HCT116 (cell line): Measurements from ENCODE around the gene GRK2. TPM values are rescaled to one million over a fixed set of nuclear protein-coding genes. Genes with fewer than 3 reads are reported as not detected.

Experiments used
- ATAC-seq: fragments of 200-7000 bp; cut with Tn5 transposase; 2 replicates; pipeline ENCODE4 v1.9.1; 2020; ENCODE audit warnings: mild to moderate bottlenecking, moderate library complexity
- BruUV-seq: library from RNA; stranded (reverse); fragments of 400-500 nt; replicated peaks from 2 replicates; lab custom pipeline; 2021; lab: Mats Ljungman, UMichigan
- CTCF ChIA-PET: fragments of 300-600 bp; sonication (Branson Sonifier 250); formaldehyde crosslinking; loops from one replicate; lab custom pipeline; 2021; ENCODE audit warnings: antibody characterized with exemption; lab: Charles Lee
- POLR2A ChIA-PET: fragments of 300-600, 350-600 bp; sonication (Branson Sonifier 250); formaldehyde crosslinking; loops from one replicate; lab custom pipeline; 2021; ENCODE audit warnings: antibody characterized with exemption; lab: Charles Lee
- RAD21 ChIA-PET, 2 experiments: fragments of 300-600 bp; sonication (Branson Sonifier 250); formaldehyde crosslinking; loops; one replicate each; lab custom pipeline; 2023; ENCODE audit warnings: low total read pairs in 2 of 2; ENCODE audit not compliant: uncharacterized antibody in 2 of 2, unreplicated experiment in 2 of 2, low non-redundant PET in 1 of 2; lab: Charles Lee
- DNase-seq: peaks from one replicate; pipeline ENCODE4 v3.0.0-alpha.2; 2010; ENCODE audit warnings: low read depth, low spot score
- H2AFZ ChIP-seq: fragments of 200-600 bp; shearing (Covaris generic), sonication (generic); 2 replicates; pipeline ENCODE4 v1.6.1; 2017; ENCODE audit warnings: low read depth, mixed run types, mixed read lengths, antibody characterized with exemption, low read length; ENCODE audit not compliant: poor library complexity, severe bottlenecking
- H3K27ac ChIP-seq: 2 replicates; pipeline ENCODE4 v1.5.1; 2012; ENCODE audit warnings: low read depth, low read length
- H3K27me3 ChIP-seq: fragments of 200-600 bp; sonication (generic); 2 replicates; pipeline ENCODE4 v1.6.1; 2016; ENCODE audit warnings: mixed run types, low read length, mixed read lengths; ENCODE audit not compliant: insufficient read depth
- H3K36me3 ChIP-seq, 2 experiments: fragments of 200-500 bp in 1 of 2; fragments of 200-600 bp in 1 of 2; sonication (Bioruptor generic) in 1 of 2; sonication (generic) in 1 of 2; 2 replicates each; pipeline versions ENCODE4 v1.5.1 to v1.6.1; 2014 to 2016; ENCODE audit warnings: low read length in 2 of 2, inconsistent platforms in 1 of 2, mixed read lengths in 1 of 2, mixed run types in 1 of 2; ENCODE audit not compliant: insufficient read depth in 2 of 2, control insufficient read depth in 1 of 2
- H3K4me1 ChIP-seq, 2 experiments: fragments of 200-600 bp in 1 of 2; sonication (generic) in 1 of 2; 2 replicates each; pipeline versions ENCODE4 v1.5.1 to v1.6.1; 2012 to 2017; ENCODE audit warnings: low read length in 2 of 2, inconsistent platforms in 1 of 2, mild to moderate bottlenecking in 1 of 2, mixed read lengths in 1 of 2, mixed run types in 1 of 2, moderate library complexity in 1 of 2; ENCODE audit not compliant: insufficient read depth in 2 of 2, control insufficient read depth in 1 of 2
- H3K4me2 ChIP-seq: fragments of 200-600 bp; sonication (generic); 2 replicates; pipeline ENCODE4 v1.6.1; 2017; ENCODE audit warnings: mixed run types, low read length, mixed read lengths
- H3K4me3 ChIP-seq, 2 experiments: fragments of 200-600 bp in 1 of 2; sonication (generic) in 1 of 2; replicated peaks in 1 of 2; 2 replicates each; pipeline ENCODE4 v1.5.1; 2011 to 2016; ENCODE audit warnings: low read length in 2 of 2, control low read depth in 1 of 2, low read depth in 1 of 2, mild to moderate bottlenecking in 1 of 2, mixed read lengths in 1 of 2, mixed run types in 1 of 2
- H3K79me2 ChIP-seq: fragments of 200-600 bp; sonication (generic); 2 replicates; pipeline ENCODE4 v1.6.1; 2017; ENCODE audit warnings: mild to moderate bottlenecking, mixed run types, low read length, moderate library complexity, mixed read lengths; ENCODE audit not compliant: insufficient read depth
- H3K9ac ChIP-seq: fragments of 200-600 bp; sonication (generic); 2 replicates; pipeline ENCODE4 v1.6.1; 2016; ENCODE audit warnings: low read length, mixed read lengths
- H3K9me2 ChIP-seq: fragments of 200-600 bp; sonication (generic), shearing (Covaris generic); 2 replicates; pipeline ENCODE4 v1.6.1; 2017; ENCODE audit warnings: mixed run types, mild to moderate bottlenecking, moderate library complexity; ENCODE audit not compliant: insufficient read depth
- H3K9me3 ChIP-seq, 2 experiments: fragments of 200-500 bp in 1 of 2; fragments of 200-600 bp in 1 of 2; sonication (Bioruptor generic) in 1 of 2; sonication (generic) in 1 of 2; 2 replicates each; pipeline ENCODE4 v1.6.1; 2014 to 2017; ENCODE audit warnings: low read length in 2 of 2, mixed read lengths in 2 of 2, inconsistent platforms in 1 of 2, low read depth in 1 of 2, mild to moderate bottlenecking in 1 of 2, mixed run types in 1 of 2, moderate library complexity in 1 of 2; ENCODE audit not compliant: control insufficient read depth in 1 of 2, insufficient read depth in 1 of 2
- H4K20me1 ChIP-seq: fragments of 200-600 bp; sonication (generic), shearing (Covaris generic); 2 replicates; pipeline ENCODE4 v1.6.1; 2017; ENCODE audit warnings: mixed run types, mild to moderate bottlenecking, moderate library complexity; ENCODE audit not compliant: insufficient read depth
- CBX3 ChIP-seq: IDR thresholded peaks from 2 replicates; pipeline ENCODE4 v1.6.1; 2012; ENCODE audit warnings: low read depth
- CEBPB ChIP-seq: IDR thresholded peaks from 2 replicates; pipeline ENCODE4 v1.6.1; 2012; ENCODE audit warnings: low read depth
- ELF1 ChIP-seq: IDR thresholded peaks from 2 replicates; pipeline ENCODE4 v1.6.1; 2012; ENCODE audit warnings: low read depth, borderline replicate concordance
- FOSL1 ChIP-seq: IDR thresholded peaks from 2 replicates; pipeline ENCODE4 v1.6.1; 2012; ENCODE audit warnings: low read depth
- POLR2A ChIP-seq: IDR thresholded peaks from 2 replicates; pipeline ENCODE4 v1.7.0; 2011; ENCODE audit warnings: borderline replicate concordance; ENCODE audit not compliant: insufficient read depth, insufficient read length; ENCODE audit errors: extremely low read depth
- SIN3A ChIP-seq: IDR thresholded peaks from 2 replicates; pipeline ENCODE4 v1.6.1; 2012; ENCODE audit warnings: low read depth
- TCF7L2 ChIP-seq: IDR thresholded peaks from 2 replicates; pipeline ENCODE4 v1.7.0; 2011; ENCODE audit warnings: borderline replicate concordance, inconsistent platforms; ENCODE audit not compliant: insufficient read depth, insufficient read length; ENCODE audit errors: extremely low read depth
- YY1 ChIP-seq: IDR thresholded peaks from 2 replicates; pipeline ENCODE4 v1.6.1; 2011; ENCODE audit warnings: low read length, low read depth, moderate library complexity, mild to moderate bottlenecking; ENCODE audit not compliant: insufficient replicate concordance; ENCODE audit errors: extremely low read depth
- ZNF274 ChIP-seq: fragments of 200-500 bp; sonication (Bioruptor generic); IDR thresholded peaks from 2 replicates; pipeline ENCODE4 v1.6.1; 2014; ENCODE audit warnings: mild to moderate bottlenecking, low read depth, low read length, inconsistent platforms
- intact Hi-C: fragments of 100-400 bp; cut with micrococcal nuclease; formaldehyde crosslinking; loops from 2 replicates; pipeline ENCODE4 v1.10.0; 2022
- total RNA-seq: library from RNA; stranded (reverse); gene quantifications from one replicate; pipeline ENCODE4 v1.2.1, GENCODE V29; 2021; ENCODE audit not compliant: unreplicated experiment
- TF ChIP-seq, protein P1 (sequence below), 3 experiments: fragments of 200-600 bp in 1 of 3; sonication (generic) in 1 of 3; IDR thresholded peaks in 2 of 3; conservative IDR thresholded peaks in 1 of 3; 2 replicates each; pipeline ENCODE4 v1.5.1; 2012 to 2017; ENCODE audit warnings: low read depth in 2 of 3, low read length in 2 of 3, antibody characterized with exemption in 1 of 3, borderline replicate concordance in 1 of 3, control low read depth in 1 of 3, mild to moderate bottlenecking in 1 of 3, mixed read lengths in 1 of 3, mixed run types in 1 of 3, moderate library complexity in 1 of 3; ENCODE audit not compliant: insufficient read depth in 1 of 3
- TF ChIP-seq, protein P2 (sequence below): IDR thresholded peaks from 2 replicates; pipeline ENCODE4 v1.6.1; 2011; ENCODE audit warnings: mild to moderate bottlenecking, low read length, moderate library complexity; ENCODE audit not compliant: insufficient replicate concordance; ENCODE audit errors: extremely low read depth
- TF ChIP-seq, protein P3 (sequence below): IDR thresholded peaks from 2 replicates; pipeline ENCODE4 v1.6.1; 2012

GRK2 gene
- total RNA-seq, 1 experiment from 2014 or later: 83.0 TPM

DNA sequence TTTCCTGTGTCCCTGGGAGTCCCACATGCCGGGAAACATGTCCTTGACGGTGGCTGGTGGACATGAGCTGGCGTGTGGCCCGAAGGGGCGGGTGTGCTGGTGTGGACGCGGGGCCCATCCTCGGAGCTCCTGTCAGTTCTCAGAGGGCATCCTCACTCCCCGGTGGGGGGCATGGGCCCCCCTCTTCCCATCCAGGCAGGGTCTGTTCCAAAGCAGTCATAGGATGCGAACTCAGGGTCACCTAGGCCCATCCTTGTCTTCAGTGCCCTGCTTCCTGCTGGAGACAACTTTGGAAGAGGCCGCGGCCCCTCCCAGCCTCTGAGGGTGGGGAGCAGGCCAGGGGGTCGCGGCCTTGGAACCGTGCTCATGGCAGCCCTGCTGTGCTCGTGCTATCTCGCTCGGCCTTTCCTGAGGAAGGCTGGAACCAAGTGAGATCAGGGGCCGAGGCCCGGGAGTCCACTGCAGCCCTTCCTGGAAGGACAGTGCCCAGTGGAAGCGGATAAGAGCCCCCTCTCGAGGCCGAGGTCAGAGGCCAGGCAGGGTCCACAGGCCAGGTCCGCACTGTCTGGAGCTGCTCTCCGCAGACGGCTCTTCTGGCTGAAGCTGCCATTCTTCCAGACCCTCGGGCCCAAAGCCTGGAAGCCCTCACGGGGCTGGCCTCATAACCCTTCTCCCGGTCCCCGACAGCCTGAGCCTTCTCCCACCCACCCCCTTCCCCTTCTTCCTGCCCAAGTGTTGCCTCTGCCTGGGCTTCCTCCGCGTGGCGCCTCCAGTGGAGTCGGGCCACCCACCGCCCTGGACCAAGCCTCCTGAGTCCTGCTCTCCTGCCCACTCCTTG lies 8.7 kb downstream of the GRK2 start:
- Histone ChIP-seq H3K36me3 (peaks cover 7 to 10% of the 10 kb centered on the region in 2 experiments; a peak in 3 of 4 replicates), H3K9ac (no peak overlapping the region), H4K20me1 (no peaks in the 10 kb centered on the region), H3K9me2 (no peaks in the 10 kb centered on the region), H3K79me2 (peaks cover 85% of the 10 kb centered on the region), H3K27ac (no peak overlapping the region; the same call in 1 of the 2 replicates), H3K4me2 (no peak overlapping the region), H2AFZ (no peak overlapping the region), H3K9me3 (no peaks in the 10 kb centered on the region), H3K4me1 (peaks cover 4 to 19% of the 10 kb centered on the region in 2 experiments), H3K27me3 (no peaks in the 10 kb centered on the region), H3K4me3 (no peak overlapping the region)
- BruUV-seq: no TSS peak
- ATAC-seq (no peak), DNase-seq (no peak)
- ChIA-PET POLR2A (no interaction called here), RAD21 (no interaction called here), CTCF (no interaction called here)
- TF ChIP-seq TCF7L2 (no peak), ELF1 (no peak), YY1 (no peak), POLR2A (no peak), SIN3A (no peak), ZNF274 (no peak), FOSL1 (no peak), CEBPB (no peak), CBX3 (no peak)
- TF ChIP-seq, protein P1, sequence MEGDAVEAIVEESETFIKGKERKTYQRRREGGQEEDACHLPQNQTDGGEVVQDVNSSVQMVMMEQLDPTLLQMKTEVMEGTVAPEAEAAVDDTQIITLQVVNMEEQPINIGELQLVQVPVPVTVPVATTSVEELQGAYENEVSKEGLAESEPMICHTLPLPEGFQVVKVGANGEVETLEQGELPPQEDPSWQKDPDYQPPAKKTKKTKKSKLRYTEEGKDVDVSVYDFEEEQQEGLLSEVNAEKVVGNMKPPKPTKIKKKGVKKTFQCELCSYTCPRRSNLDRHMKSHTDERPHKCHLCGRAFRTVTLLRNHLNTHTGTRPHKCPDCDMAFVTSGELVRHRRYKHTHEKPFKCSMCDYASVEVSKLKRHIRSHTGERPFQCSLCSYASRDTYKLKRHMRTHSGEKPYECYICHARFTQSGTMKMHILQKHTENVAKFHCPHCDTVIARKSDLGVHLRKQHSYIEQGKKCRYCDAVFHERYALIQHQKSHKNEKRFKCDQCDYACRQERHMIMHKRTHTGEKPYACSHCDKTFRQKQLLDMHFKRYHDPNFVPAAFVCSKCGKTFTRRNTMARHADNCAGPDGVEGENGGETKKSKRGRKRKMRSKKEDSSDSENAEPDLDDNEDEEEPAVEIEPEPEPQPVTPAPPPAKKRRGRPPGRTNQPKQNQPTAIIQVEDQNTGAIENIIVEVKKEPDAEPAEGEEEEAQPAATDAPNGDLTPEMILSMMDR (IDR thresholded peaks at IDR 0.05 in 2 of 3, conservative IDR thresholded peaks at IDR 0.05 in 1 of 3; ENCODE audit: borderline replicate concordance in 1 of 3, insufficient read depth in 1 of 3, low read depth in 2 of 3, low read length in 2 of 3): no peak
- TF ChIP-seq, protein P2, sequence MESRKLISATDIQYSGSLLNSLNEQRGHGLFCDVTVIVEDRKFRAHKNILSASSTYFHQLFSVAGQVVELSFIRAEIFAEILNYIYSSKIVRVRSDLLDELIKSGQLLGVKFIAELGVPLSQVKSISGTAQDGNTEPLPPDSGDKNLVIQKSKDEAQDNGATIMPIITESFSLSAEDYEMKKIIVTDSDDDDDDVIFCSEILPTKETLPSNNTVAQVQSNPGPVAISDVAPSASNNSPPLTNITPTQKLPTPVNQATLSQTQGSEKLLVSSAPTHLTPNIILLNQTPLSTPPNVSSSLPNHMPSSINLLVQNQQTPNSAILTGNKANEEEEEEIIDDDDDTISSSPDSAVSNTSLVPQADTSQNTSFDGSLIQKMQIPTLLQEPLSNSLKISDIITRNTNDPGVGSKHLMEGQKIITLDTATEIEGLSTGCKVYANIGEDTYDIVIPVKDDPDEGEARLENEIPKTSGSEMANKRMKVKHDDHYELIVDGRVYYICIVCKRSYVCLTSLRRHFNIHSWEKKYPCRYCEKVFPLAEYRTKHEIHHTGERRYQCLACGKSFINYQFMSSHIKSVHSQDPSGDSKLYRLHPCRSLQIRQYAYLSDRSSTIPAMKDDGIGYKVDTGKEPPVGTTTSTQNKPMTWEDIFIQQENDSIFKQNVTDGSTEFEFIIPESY: no peak
- TF ChIP-seq, protein P3, sequence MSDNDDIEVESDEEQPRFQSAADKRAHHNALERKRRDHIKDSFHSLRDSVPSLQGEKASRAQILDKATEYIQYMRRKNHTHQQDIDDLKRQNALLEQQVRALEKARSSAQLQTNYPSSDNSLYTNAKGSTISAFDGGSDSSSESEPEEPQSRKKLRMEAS: no peak
- intact Hi-C loops: no loop called here
